ENCODE results near the gene OR5B2. TPM values are rescaled to one million over a fixed set of nuclear protein-coding genes. Genes with fewer than 3 reads are reported as not detected.
A peak's percentile ranks its signal among the peaks of the same experiment; 100 is the strongest.
"Not testable (repeated sequence)": the region's sequence is repeated elsewhere in the genome, so short reads cannot be mapped to it uniquely, and the experiment has no call there.

Gene OR5B2
- not detected for polyA plus RNA-seq (ENCODE audit: low read depth in 6 of 6)

DNA sequence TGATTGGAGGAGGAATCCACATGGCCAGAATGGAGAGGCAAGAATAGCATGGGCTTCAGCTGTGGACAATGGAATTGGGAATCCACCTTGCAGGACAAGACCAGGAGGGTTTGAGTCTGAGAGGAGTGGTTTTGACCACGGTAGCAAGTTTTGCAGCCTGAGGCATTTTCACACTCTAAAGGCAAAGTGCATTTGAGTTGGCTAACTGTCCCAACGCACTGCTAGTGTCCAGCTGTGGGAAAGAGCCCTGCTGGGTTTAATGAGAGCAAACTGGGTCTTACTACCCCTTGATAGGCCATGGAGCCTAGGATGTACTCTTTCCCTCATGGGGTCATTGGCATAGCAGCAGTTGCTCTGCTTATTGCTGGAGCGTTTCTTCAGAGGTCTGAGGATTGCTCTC lies at the start of gene OR5B2:
TSS of gene OR5B2 (minus strand) at position 101 of the 400 bp plus-strand sequence. CDS start 4,860 bp downstream, outside the sequence.
- Mint-ChIP-seq H3K36me3 (peaks cover 0 to 16% of the 10 kb centered on the region in 2 donors), H3K9me3 (peaks cover 4 to 26% (median 10%) of the 10 kb centered on the region in 7 donors), H3K4me1 (no peaks in the 10 kb centered on the region), H3K27me3 (peaks cover 18 to 32% (median 31%) of the 10 kb centered on the region in 3 donors), H3K27ac (peak within 1 kb of the TSS in 1 of 6 donors; percentile 65), H3K4me3 (peak within 1 kb of the TSS in 1 of 8 donors; percentile 52)
- DNase-seq = no peak
- ATAC-seq (ENCODE audit: low read depth in 2 of 2) = no peak

DNA sequence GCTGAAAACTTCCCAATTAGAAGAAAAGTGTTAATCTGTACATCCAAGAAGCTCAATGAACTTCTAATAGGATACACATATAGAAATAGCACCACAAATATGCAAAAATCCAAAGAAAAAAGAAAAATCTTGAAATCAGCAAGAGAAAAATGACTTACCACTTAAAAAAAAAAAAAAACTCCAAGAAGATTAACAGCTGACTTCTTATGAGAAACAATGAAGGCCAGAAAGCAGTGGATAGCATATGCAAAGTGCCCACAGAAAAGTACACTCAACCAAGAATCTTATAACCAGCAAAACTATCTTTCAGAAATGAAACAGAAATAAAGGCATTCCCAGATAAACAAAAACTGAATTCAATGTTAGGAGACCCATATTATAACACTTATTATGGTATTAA lies 44.0 kb upstream of the OR5B2 start:
- Mint-ChIP-seq H3K27me3 (peaks cover 4 to 22% (median 11%) of the 10 kb centered on the region in 3 donors), H3K9me3 (peaks cover 7 to 72% (median 35%) of the 10 kb centered on the region in 7 donors), H3K4me3 (no peak overlapping the region), H3K27ac (no peak overlapping the region), H3K4me1 (no peaks in the 10 kb centered on the region), H3K36me3 (peaks cover 8 to 14% of the 10 kb centered on the region in 2 donors)
- ATAC-seq (ENCODE audit: low read depth in 2 of 2) = no peak
- DNase-seq = no peak

DNA sequence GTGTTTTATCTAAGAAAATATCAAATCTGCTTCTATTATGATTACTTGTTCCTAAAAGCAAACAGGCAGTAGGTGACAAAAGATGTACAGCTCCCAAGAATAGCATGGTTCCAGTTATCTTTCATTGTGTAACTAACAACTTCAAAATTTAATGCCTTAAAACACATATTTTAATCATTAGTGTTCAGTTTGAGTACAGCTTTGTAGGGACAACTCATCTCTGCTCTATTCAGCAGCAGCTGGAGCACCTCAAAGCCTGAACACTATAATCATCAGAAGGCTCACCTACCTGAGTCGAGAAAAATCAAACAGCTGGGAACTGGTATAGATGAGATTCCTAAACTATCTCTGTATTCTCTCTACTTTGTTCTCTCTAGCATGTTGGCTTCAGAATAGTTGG lies 38.4 kb upstream of the OR5B2 start:
- ATAC-seq (ENCODE audit: low read depth in 2 of 2) (no peak), DNase-seq (no peak)
- Mint-ChIP-seq H3K27me3 (peaks cover 0 to 8% (median 7%) of the 10 kb centered on the region in 3 donors), H3K36me3 (no peaks in the 10 kb centered on the region), H3K4me3 (no peak overlapping the region), H3K4me1 (no peaks in the 10 kb centered on the region), H3K9me3 (peaks cover 0 to 32% (median 8%) of the 10 kb centered on the region in 7 donors), H3K27ac (no peak overlapping the region)

DNA sequence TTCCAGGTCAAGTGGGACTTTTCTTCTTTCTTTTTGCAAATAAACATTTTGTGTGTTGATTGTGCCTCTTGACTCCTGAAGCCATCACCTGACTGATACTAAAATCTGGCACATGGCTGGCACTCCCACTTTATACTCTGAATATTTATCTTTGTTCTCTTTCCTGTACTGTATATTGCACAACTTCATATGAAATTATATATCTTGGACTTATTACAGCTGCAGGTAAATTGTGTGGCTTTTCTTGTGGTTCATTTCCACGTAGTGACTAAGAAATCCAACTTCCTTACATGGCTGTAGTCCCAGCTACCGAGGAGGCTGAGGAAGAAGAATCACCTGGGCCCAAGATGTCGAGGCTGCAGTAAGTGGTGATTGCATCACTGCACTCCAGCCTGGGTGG lies 37.8 kb upstream of the OR5B2 start:
- Mint-ChIP-seq H3K27ac (no peak overlapping the region), H3K27me3 (peaks cover 0 to 8% (median 7%) of the 10 kb centered on the region in 3 donors), H3K4me3 (no peak overlapping the region), H3K36me3 (no peaks in the 10 kb centered on the region), H3K4me1 (no peaks in the 10 kb centered on the region), H3K9me3 (peaks cover 0 to 28% (median 5%) of the 10 kb centered on the region in 7 donors)
- ATAC-seq (ENCODE audit: low read depth in 2 of 2) (no peak), DNase-seq (no peak)

DNA sequence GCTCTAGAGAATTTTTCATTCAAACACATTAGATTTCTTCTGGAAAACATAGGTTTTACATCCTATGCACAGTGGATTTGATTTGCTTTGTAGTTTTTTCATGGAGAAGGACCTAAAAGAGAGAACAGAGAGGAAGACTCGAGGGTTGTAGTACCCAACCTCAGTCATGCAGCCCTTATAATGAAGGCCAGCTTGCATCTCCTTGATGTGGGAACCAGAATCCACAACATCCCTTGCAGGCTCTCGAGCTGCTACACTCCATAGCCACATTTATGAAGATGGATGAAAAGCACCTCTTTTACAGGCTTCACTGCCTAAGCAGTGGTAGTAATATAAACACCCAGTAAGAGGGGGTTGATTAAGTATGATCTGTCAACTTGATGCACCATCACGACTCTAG lies 23.7 kb upstream of the OR5B2 start:
- Mint-ChIP-seq H3K27me3 (peaks cover 24 to 36% (median 28%) of the 10 kb centered on the region in 3 donors), H3K27ac (no peak overlapping the region), H3K9me3 (peaks cover 0 to 34% (median 10%) of the 10 kb centered on the region in 7 donors), H3K4me3 (no peak overlapping the region), H3K36me3 (peaks cover 0 to 7% of the 10 kb centered on the region in 2 donors), H3K4me1 (no peaks in the 10 kb centered on the region)
- DNase-seq (no peak), ATAC-seq (ENCODE audit: low read depth in 2 of 2) (no peak)

DNA sequence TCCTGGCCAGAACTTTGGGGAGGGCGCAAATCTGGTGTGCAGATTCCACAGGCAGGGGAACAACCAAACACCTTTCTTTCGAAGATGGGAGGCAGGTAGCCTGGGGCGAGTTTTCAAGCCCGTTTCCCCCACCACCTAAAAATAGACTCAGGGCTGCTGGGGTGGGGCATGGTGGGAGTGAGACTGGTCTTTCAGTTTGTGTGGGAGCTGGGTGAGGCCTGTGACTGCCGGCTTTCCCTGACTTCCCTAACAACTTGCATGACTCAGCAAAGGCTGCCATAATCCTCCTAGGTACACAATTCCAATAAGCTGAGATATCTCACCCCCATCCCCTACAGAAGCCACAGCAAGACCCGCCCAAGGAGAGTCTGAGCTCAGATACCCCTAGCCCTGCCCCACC lies 18.4 kb upstream of the OR5B2 start:
- Mint-ChIP-seq H3K36me3 (peaks cover 7 to 19% of the 10 kb centered on the region in 2 donors), H3K4me3 (peak overlapping the region in 1 of 8 donors; percentile 64), H3K4me1 (no peaks in the 10 kb centered on the region), H3K9me3 (peaks cover 4 to 54% (median 23%) of the 10 kb centered on the region in 7 donors), H3K27me3 (peaks cover 14 to 50% (median 37%) of the 10 kb centered on the region in 3 donors), H3K27ac (no peak overlapping the region)
- DNase-seq (no peak), ATAC-seq (ENCODE audit: low read depth in 2 of 2) (no peak)

DNA sequence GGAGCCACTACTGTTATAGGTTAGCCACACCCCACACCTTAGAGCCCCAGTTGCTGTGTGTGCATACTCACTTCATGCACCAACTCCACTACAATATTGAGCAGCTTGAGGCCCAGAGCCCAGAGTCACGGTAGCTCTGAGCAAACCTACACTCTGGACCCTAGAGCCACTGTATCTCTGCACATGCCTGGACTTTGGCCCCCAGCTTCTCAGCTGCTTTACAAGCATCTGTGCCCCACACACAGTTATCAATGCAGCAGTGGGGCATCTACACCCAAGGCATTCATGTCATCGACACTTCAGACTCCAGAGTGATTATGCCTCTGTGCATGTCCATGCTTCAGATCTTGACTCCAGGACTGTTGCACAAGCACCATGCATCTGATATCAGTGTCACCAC lies 16.4 kb upstream of the OR5B2 start:
- no peak for ATAC-seq (ENCODE audit: low read depth in 2 of 2)
- H3K9me3 Mint-ChIP-seq = peaks cover 5 to 40% (median 20%) of the 10 kb centered on the region in 7 donors
- no peak overlapping the region for H3K27ac Mint-ChIP-seq
- H3K36me3 Mint-ChIP-seq = peaks cover 7 to 19% of the 10 kb centered on the region in 2 donors
- no peaks in the 10 kb centered on the region for H3K4me1 Mint-ChIP-seq
- H3K27me3 Mint-ChIP-seq = peaks cover 13 to 50% (median 45%) of the 10 kb centered on the region in 3 donors
- DNase-seq = no peak
- peak overlapping the region in 1 of 8 donors; percentile 55 for H3K4me3 Mint-ChIP-seq

DNA sequence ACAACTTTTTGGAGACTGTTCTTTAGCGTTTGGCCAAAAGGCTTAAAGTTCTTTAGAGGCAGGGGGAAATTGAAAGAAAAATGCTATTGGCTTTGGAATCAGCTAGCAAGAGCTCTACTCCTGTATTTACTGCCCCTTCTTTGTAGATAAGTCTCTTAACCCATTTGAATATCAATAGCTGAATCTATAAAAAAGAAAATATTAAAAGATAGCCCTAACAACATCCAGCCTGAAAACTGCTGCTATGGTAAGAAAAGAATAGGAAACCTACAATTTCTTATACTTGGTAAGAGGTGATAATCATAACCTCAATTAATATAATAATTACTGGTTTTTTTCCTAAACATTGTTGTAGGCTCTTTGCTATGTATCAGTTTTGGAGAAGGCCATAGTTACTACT lies 14.2 kb upstream of the OR5B2 start, which contains the start of gene OR5B12:
TSS of gene OR5B12 (minus strand) at position 101 of the 400 bp plus-strand sequence. CDS start 2,085 bp downstream, outside the sequence.
- DNase-seq (no peak), ATAC-seq (ENCODE audit: low read depth in 2 of 2) (no peak)
- Mint-ChIP-seq H3K27me3 (peaks cover 7 to 44% (median 32%) of the 10 kb centered on the region in 3 donors), H3K4me3 (no peak within 1 kb of the TSS), H3K4me1 (no peaks in the 10 kb centered on the region), H3K9me3 (peaks cover 6 to 34% (median 16%) of the 10 kb centered on the region in 7 donors), H3K36me3 (peaks cover 7 to 16% of the 10 kb centered on the region in 2 donors), H3K27ac (no peak within 1 kb of the TSS)

DNA sequence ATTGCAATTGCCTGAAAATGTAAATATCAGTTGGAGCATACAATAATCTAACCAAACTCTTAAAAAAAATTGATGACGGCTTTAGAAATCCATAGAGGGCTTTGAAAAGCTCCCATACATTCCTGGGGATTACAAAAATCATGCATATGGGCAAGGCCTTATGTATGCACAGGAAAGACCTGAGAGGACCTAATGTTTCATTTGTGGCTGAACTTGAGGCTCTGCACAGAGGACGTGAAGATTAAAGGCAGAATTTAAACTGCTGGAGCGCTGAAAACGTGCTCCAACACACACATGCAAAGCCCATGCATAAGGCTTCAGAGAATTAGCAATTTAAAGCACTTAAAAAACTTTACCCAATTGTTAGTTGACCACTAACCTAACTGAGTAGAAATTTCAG lies 10.6 kb upstream of the OR5B2 start:
- H3K4me1 Mint-ChIP-seq = no peaks in the 10 kb centered on the region
- H3K9me3 Mint-ChIP-seq = peaks cover 0 to 28% (median 12%) of the 10 kb centered on the region in 7 donors
- peaks cover 0 to 25% (median 4%) of the 10 kb centered on the region in 3 donors for H3K27me3 Mint-ChIP-seq
- H3K36me3 Mint-ChIP-seq = no peaks in the 10 kb centered on the region
- H3K4me3 Mint-ChIP-seq = no peak overlapping the region
- H3K27ac Mint-ChIP-seq = no peak overlapping the region
- ATAC-seq (ENCODE audit: low read depth in 2 of 2) (no peak), DNase-seq (no peak)

DNA sequence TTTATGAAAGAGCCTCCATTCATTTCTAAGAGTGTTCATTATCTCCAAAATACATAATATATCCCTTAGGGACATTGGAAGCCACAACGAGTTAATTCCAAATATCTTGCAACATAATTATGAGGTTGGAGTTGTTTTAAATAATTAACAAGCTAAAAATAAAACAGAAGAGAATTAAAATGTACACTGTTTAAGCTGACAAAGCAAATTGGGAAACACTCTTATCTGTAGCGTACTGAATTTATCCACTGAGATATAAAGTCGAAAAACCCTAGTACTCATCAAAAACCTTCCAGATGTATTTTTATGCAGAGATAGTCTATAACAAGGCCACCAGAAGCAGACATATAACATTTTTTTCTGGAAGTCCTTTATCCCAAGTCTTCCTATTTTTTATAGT lies 6.3 kb upstream of the OR5B2 start:
- Mint-ChIP-seq H3K4me3 (no peak overlapping the region), H3K27ac (no peak overlapping the region), H3K27me3 (peaks cover 0 to 18% (median 8%) of the 10 kb centered on the region in 3 donors), H3K4me1 (no peaks in the 10 kb centered on the region), H3K9me3 (peaks cover under 1 to 43% (median 12%) of the 10 kb centered on the region in 7 donors), H3K36me3 (peaks cover 0 to under 1% of the 10 kb centered on the region in 2 donors)
- DNase-seq (no peak), ATAC-seq (ENCODE audit: low read depth in 2 of 2) (no peak)

DNA sequence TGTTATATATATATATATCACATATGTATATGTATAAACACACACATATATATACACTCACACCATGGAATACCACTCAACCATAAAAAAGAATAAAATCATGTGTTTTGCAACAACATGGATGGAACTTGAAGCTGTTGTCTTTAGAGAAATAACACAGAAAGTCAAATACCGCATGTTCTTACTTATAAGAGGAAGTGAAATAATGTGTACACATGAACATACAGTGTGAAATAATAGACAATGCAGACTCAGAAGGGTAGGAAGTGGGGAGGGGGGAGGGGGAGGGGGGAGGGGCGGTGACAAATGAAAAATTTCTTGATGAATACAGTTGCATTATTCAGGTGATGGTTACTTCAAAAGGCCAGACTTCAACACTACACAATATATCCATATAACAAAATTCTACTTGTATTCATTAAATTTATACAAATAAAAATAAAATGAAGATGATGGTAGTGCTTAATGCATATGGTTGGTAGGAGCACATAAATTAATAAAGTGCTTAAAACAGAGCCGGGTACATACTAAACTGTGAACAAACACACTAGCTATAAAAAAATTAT lies 5.8 kb upstream of the OR5B2 start:
- H3K36me3 Mint-ChIP-seq = peaks cover 0 to 6% of the 10 kb centered on the region in 2 donors
- no peaks in the 10 kb centered on the region for H3K4me1 Mint-ChIP-seq
- peaks cover 4 to 46% (median 17%) of the 10 kb centered on the region in 7 donors for H3K9me3 Mint-ChIP-seq
- ATAC-seq (ENCODE audit: low read depth in 2 of 2) (peak; percentile 32 to 36), DNase-seq (no peak)
- no peak overlapping the region for H3K27ac Mint-ChIP-seq
- H3K4me3 Mint-ChIP-seq = no peak overlapping the region
- peaks cover 0 to 18% (median 13%) of the 10 kb centered on the region in 3 donors for H3K27me3 Mint-ChIP-seq

DNA sequence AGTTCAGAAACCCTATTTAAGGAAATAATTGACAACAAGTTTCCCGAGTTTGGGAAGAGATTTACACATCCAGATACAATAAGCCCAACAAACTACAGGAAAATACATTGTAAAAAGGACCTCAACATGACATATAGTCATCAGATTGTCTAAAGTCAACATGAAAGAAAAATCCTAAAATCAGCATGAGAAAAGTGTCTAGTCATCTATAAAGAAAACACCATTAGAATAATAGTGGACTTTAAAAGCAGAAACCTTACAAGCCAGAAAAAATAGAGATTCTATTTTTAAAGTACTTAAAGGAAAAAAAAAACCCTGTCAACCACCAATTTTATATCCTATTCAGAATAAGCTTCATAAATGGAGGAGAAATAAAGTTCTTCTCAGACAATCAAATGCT lies 1.4 kb upstream of the OR5B2 start:
- Mint-ChIP-seq H3K27ac (no peak overlapping the region), H3K4me3 (no peak overlapping the region), H3K36me3 (peaks cover 0 to 16% of the 10 kb centered on the region in 2 donors), H3K9me3 (peaks cover 4 to 26% (median 10%) of the 10 kb centered on the region in 7 donors), H3K27me3 (peaks cover 9 to 30% (median 28%) of the 10 kb centered on the region in 3 donors), H3K4me1 (no peaks in the 10 kb centered on the region)
- ATAC-seq (ENCODE audit: low read depth in 2 of 2) (no peak), DNase-seq (no peak)

DNA sequence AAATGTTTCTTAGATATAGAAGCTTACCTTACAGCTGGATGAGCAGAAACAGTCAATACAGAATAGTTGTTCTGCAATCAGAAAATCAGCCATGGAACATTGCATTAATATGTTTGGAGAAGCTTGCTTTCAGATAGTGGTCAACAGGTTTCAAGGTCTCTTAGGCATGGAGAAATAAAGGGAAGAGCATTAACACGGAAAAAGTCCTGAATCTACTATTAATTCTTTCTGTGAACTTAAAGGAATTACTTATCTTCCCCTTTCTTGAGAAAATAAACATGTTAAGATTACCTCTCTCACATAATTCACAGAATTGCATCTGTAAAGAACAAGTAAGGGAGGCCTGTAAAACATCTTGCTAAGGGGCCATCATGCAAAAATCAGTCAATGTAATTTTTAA lies 21.1 kb downstream of the OR5B2 start, which contains the start of gene OR5B3:
TSS of gene OR5B3 (minus strand) at position 101 of the 400 bp plus-strand sequence. CDS start 3,465 bp downstream, outside the sequence.
- H3K27me3 Mint-ChIP-seq = peaks cover 8 to 23% (median 10%) of the 10 kb centered on the region in 3 donors
- H3K27ac Mint-ChIP-seq = no peak within 1 kb of the TSS
- DNase-seq = no peak
- peaks cover 7 to 42% (median 36%) of the 10 kb centered on the region in 7 donors for H3K9me3 Mint-ChIP-seq
- H3K4me3 Mint-ChIP-seq = no peak within 1 kb of the TSS
- peaks cover 0 to 11% of the 10 kb centered on the region in 2 donors for H3K36me3 Mint-ChIP-seq
- H3K4me1 Mint-ChIP-seq = no peaks in the 10 kb centered on the region
- ATAC-seq (ENCODE audit: low read depth in 2 of 2) = no peak

DNA sequence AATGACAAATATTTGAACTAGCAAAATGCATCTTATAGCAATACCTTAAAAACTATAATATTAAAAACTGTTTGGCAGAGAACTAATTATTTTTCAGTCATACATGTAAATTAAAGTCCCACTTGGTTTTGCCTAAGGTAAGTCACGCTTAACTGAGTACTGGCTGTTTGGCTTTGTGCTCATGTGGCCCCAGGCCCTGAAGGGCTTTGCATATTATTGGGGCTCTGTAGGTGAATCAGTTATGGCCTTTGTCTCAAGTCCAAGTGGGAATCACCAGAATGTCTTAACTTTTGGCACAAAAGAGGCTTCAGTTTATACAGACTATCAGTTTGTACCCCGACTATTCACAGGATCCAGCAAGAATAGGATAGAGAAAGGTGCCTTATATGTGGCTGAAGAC lies 28.3 kb downstream of the OR5B2 start:
- H3K27me3 Mint-ChIP-seq = peaks cover 0 to 25% (median 16%) of the 10 kb centered on the region in 3 donors
- peaks cover 3 to 15% (median 7%) of the 10 kb centered on the region in 7 donors for H3K9me3 Mint-ChIP-seq
- not testable (repeated sequence) for ATAC-seq (ENCODE audit: low read depth in 2 of 2); H3K4me1 Mint-ChIP-seq; H3K36me3 Mint-ChIP-seq; H3K27ac Mint-ChIP-seq; DNase-seq; H3K4me3 Mint-ChIP-seq
